Common myeloid progenitor, CD34-positive (primary cell): Measurements from ENCODE around the gene RAB34.

ENCODE experiments used
- CTCF ChIA-PET: fragments of 350-600 bp; sonication (Branson Sonifier 250); formaldehyde crosslinking; loops from one replicate; lab custom pipeline; 2021; ENCODE audit warnings: antibody characterized with exemption; lab: Charles Lee
- POLR2A ChIA-PET: fragments of 350-600 bp; sonication (Branson Sonifier 250); formaldehyde crosslinking; loops from one replicate; lab custom pipeline; 2021; ENCODE audit warnings: antibody characterized with exemption; lab: Charles Lee
- DNase-seq, 3 donors: peaks; one replicate each; pipeline versions ENCODE4 v3.0.0 to v3.0.0-alpha.2; 2013
- H3K27ac ChIP-seq, 2 experiments: 1 replicate in 1 of 2; 2 replicates in 1 of 2; pipeline ENCODE4 v1.7.0; 2013; ENCODE audit warnings: inconsistent platforms in 2 of 2, low read length in 2 of 2, mild to moderate bottlenecking in 2 of 2, low read depth in 1 of 2, moderate library complexity in 1 of 2; ENCODE audit not compliant: severe bottlenecking in 2 of 2, insufficient read depth in 1 of 2, poor library complexity in 1 of 2
- H3K27me3 ChIP-seq, 5 experiments: replicated peaks in 2 of 5; 1 replicate in 3 of 5; 2 replicates in 2 of 5; pipeline versions ENCODE4 v1.6.1 to v1.7.0; 2013; ENCODE audit warnings: low read length in 4 of 5, mild to moderate bottlenecking in 2 of 5, moderate library complexity in 2 of 5, inconsistent platforms in 1 of 5; ENCODE audit not compliant: insufficient read depth in 5 of 5, control insufficient read depth in 4 of 5
- H3K36me3 ChIP-seq, 4 experiments: 1 replicate in 2 of 4; 2 replicates in 2 of 4; pipeline versions ENCODE4 v1.6.1 to v1.7.0; 2013; ENCODE audit warnings: low read length in 3 of 4, control low read depth in 1 of 4, mild to moderate bottlenecking in 1 of 4; ENCODE audit not compliant: control insufficient read depth in 4 of 4, insufficient read depth in 4 of 4
- H3K4me1 ChIP-seq, 4 experiments: 1 replicate in 3 of 4; 2 replicates in 1 of 4; pipeline versions ENCODE4 v1.6.1 to v1.7.1; 2013; ENCODE audit warnings: low read length in 3 of 4, mild to moderate bottlenecking in 3 of 4, control low read depth in 1 of 4, inconsistent platforms in 1 of 4, moderate library complexity in 1 of 4; ENCODE audit not compliant: control insufficient read depth in 4 of 4, insufficient read depth in 4 of 4; ENCODE audit errors: control extremely low read depth in 1 of 4
- H3K4me3 ChIP-seq, 7 experiments: 1 replicate in 4 of 7; 2 replicates in 3 of 7; pipeline versions ENCODE4 v1.5.1 to v1.7.0; 2013; ENCODE audit warnings: mild to moderate bottlenecking in 7 of 7, low read length in 6 of 7, moderate library complexity in 6 of 7, inconsistent platforms in 2 of 7, low read depth in 2 of 7, control low read depth in 1 of 7; ENCODE audit not compliant: insufficient read depth in 4 of 7, control insufficient read depth in 1 of 7; ENCODE audit errors: extremely low read depth in 1 of 7
- H3K9me3 ChIP-seq, 5 experiments: 1 replicate in 4 of 5; 2 replicates in 1 of 5; pipeline versions ENCODE4 v1.6.1 to v1.7.1; 2013; ENCODE audit warnings: low read length in 4 of 5, mild to moderate bottlenecking in 2 of 5, inconsistent platforms in 1 of 5, low read depth in 1 of 5, moderate library complexity in 1 of 5; ENCODE audit not compliant: control insufficient read depth in 4 of 5, insufficient read depth in 2 of 5; ENCODE audit errors: control extremely low read depth in 1 of 5
- WGBS: methylation state at CpG from one replicate; pipeline ENCODE4 v1.1.5; 2013; ENCODE audit not compliant: insufficient coverage; 5-methylcytosine and 5-hydroxymethylcytosine counted together

The RAB34 gene

DNA sequence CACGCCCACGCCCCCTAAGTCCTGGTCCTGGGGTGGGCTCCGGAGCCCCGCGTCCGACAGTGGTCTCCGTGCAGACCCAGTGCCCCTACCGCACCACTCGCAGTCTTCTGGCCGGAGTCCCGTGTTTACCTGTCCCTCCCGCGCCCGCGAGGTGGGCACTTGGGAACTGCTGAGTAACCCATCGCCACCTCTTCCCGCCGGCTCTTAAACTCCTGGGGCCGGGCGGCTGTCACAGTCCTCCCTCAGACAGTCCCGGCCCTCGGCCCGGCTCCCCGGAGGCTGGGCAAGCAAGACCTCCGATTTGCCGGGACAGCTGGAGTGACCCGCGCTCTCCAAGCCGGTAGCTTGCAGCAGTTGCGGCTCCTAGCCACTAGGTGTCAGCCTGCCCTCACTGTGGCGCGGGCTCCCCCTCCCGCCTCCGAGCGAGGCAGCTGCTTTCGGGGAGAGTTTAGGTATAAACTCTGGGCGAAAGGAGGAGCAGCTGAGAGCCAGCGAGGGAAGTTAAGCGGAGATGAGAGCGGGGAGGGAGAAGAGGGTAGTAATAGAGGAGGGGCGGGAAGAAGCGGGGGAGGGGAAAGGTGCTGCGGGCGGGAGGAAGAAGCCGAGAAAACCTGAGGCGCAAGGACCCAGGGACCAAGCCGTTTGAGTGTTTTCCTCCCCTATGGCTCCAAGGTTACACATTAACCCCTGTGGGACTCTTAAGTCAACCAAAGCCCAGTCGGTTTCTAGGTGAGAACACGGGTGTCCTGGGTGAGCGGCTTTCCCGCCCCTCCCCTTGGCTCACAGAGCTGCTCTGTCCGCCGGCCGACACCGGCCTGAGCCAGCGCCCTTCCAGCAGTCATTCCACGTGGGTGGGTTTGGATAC is 9.2 kb upstream of the RAB34 start:
- ChIA-PET POLR2A (interaction anchor here (1.0 to 3.6 kb wide), 5 partner anchors 14 to 37 kb away, joined by 3 to 87 read pairs (median 5); partner anchors contain the start of genes PROCA1 and TRAF4), CTCF (interaction anchor here (0.6 to 17.9 kb wide), 28 partner anchors 8 to 1272 kb away, joined by 3 to 507 read pairs (median 4); partner anchors contain the start of genes DHRS13, FAM222B, PROCA1 and SDF2)
- Histone ChIP-seq H3K4me1 (peaks cover 5 to 56% (median 41%) of the 10 kb centered on the region in 4 experiments), H3K9me3 (no peaks in the 10 kb centered on the region), H3K27me3 (no peaks in the 10 kb centered on the region), H3K27ac (peak overlapping the region in 1 of 2 experiments; percentile 94), H3K36me3 (peaks cover 8 to 32% (median 29%) of the 10 kb centered on the region in 4 experiments), H3K4me3 (peak overlapping the region; percentile 51 to 91 (median 83))
- WGBS: 0% methylated on average over 51 of the region's 57 CpGs
- DNase-seq: peak; percentile 90 to 92 (median 92)

DNA sequence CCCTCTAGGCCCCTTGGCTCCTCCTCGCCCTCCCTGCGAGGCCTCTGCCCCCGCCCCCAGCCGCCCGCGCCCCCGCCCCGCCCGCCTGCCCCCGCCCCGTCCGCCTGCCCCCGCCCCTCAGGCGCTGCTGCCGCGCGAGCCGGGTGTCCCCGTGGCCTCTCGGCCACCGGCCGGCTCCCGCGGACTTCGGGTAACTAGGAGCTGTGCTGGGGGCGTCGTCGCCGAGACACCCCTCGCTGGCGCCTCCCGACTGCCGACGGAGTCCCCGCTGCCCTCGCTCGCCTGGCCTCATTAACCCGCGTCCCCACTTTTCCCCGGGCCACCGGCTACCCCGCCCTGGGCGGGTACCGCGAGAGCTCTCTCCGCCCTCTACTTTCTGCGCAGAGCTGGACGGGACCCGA is 8.6 kb upstream of the RAB34 start, which contains the start of gene TLCD1:
TLCD1 (minus strand) TSS at position 8 of the 401 bp plus-strand sequence. CDS start 136 bp downstream, outside the sequence.
- peaks cover 8 to 63% (median 48%) of the 10 kb centered on the region in 4 experiments for H3K4me1 ChIP-seq
- CTCF ChIA-PET: interaction anchor here (0.6 to 17.9 kb wide), 21 partner anchors 9 to 1271 kb away, joined by 3 to 507 read pairs (median 5); partner anchors contain the start of genes DHRS13, PROCA1 and TRAF4

DNA sequence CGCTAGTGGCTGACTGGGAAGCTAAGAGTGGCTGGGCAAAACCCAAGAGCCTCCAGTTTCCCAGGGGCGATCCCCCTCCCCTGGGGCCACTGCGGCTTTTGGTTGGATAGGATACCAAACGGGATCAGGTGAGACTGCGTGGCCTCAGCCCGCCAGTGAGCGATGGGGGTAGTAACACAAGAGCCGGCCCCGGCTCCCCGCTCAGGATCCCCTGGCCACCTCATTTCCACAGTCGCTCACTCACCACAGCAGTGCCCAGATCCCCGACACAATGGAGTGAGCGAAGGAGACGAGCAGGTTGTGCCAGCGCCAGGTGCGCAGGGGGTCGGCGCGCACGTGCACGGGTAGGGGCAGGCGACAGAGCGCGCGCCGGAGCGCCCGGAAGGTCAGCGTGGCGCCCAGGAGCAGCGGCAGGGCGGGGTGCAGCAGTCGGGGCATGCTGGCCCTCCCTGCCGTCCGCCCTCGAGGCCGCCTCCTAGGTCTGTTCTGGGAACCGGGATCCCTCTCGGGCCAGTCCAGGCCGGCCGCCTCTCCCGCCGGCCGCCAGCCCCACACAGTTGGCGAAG is 8.1 kb upstream of the RAB34 start:
- ChIA-PET CTCF (interaction anchor here (1.0 to 17.9 kb wide), 17 partner anchors 9 to 1271 kb away, joined by 3 to 507 read pairs (median 6); partner anchors contain the start of genes DHRS13, PROCA1 and TRAF4), POLR2A (interaction anchor here (1.1 to 3.6 kb wide), 3 partner anchors 16 to 30 kb away, joined by 5 to 87 read pairs (median 9); partner anchors contain the start of gene TRAF4)
- Histone ChIP-seq H3K27ac (peak overlapping the region in 1 of 2 experiments; percentile 61), H3K9me3 (no peaks in the 10 kb centered on the region), H3K4me1 (peaks cover 9 to 68% (median 53%) of the 10 kb centered on the region in 4 experiments), H3K4me3 (peak overlapping the region; percentile 27 to 91 (median 67)), H3K36me3 (peaks cover 8 to 43% (median 34%) of the 10 kb centered on the region in 4 experiments), H3K27me3 (no peaks in the 10 kb centered on the region)
- DNase-seq: no peak
- 3% methylated on average over 25 of the region's 45 CpGs for WGBS

More for the DNA sequence above, 8.6 kb upstream of the RAB34 start, which contains the start of gene TLCD1:
- Histone ChIP-seq H3K4me3 (peak within 1 kb of the TSS; percentile 51 to 91 (median 83)), H3K9me3 (no peaks in the 10 kb centered on the region), H3K36me3 (peaks cover 8 to 38% (median 34%) of the 10 kb centered on the region in 4 experiments), H3K27ac (peak within 1 kb of the TSS in 1 of 2 experiments; percentile 94), H3K27me3 (no peaks in the 10 kb centered on the region)
- peak; percentile 61 to 80 (median 79) for DNase-seq
- POLR2A ChIA-PET: interaction anchor here (1.0 to 3.6 kb wide), 4 partner anchors 15 to 30 kb away, joined by 3 to 87 read pairs (median 7); partner anchors contain the start of genes PROCA1 and TRAF4
- 0% methylated on average over 37 of the region's 49 CpGs for WGBS

DNA sequence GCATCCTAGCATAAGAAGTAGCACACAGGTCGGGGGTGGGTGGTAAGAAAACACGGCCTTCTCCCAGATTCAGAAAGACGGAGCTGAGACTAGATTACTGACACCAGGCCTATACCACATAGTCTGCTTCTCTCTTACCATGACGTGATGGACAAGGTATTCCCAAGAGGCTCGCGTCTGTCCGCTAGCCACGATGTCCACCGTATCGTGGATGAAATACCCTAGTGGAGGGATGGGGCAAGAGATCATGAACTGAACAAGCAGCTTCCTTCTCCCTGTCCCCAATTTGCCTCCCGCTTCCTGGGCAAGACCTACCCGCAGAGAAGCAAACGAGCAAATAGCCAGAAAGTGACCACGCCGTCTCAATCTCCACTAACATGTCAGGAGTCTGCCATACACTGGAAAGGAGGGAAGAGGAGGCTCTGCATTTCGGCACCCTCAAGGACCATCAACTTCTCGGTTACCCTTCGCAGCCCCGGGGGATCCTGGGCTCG is 7.5 kb upstream of the RAB34 start:
- peak overlapping the region in 1 of 2 experiments; percentile 61 for H3K27ac ChIP-seq
- H3K36me3 ChIP-seq: peaks cover 8 to 49% (median 34%) of the 10 kb centered on the region in 4 experiments
- POLR2A ChIA-PET: interaction anchor here (0.5 to 0.6 kb wide), 2 partner anchors 21 to 1379 kb away, joined by 3 read pairs; no protein-coding TSS in a partner anchor
- peaks cover 9 to 68% (median 57%) of the 10 kb centered on the region in 4 experiments for H3K4me1 ChIP-seq
- DNase-seq: peak in 1 of 3 donors; percentile 28
- no peaks in the 10 kb centered on the region for H3K9me3 ChIP-seq
- H3K4me3 ChIP-seq: peak overlapping the region in 6 of 7 experiments; percentile 50 to 91 (median 67)
- CTCF ChIA-PET: interaction anchor here (1.1 to 17.9 kb wide), 6 partner anchors 14 to 392 kb away, joined by 3 to 507 read pairs (median 14); partner anchors contain the start of genes PROCA1 and TRAF4
- no peaks in the 10 kb centered on the region for H3K27me3 ChIP-seq
- WGBS: 63% methylated on average over 13 of the region's 20 CpGs

DNA sequence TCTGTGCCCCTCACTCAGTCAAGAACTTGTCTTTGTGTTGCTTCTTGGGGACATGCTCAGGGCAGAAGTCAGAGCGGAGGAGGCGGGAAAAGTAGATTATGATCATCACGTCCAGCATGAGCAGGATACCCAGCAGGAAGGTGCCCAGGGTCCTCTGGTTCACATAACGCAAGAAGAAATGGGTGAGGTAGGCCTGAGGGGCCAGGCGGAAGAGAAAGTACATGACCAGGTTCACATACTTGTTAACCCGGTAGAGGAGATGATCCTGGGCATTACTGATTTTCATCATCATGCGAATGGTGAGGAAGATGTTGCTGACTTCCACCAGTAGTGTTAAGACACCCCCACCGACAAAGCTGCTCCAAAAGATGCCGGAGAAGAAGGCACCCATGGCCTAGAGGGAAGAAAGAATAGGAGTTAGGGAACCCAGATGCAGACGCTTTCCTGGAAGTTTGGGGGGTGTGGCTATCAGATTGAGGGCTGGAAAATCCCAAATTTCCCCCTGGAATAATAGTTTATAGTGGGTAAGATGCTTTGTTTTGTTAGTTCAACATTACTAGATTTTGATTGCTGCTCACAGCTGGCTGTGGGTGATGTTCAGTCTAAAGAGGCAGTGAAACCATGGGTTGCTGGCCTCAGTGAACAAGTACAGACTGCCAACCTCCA is 7.0 kb upstream of the RAB34 start:
- Histone ChIP-seq H3K9me3 (no peaks in the 10 kb centered on the region), H3K27ac (no peak overlapping the region), H3K4me1 (peaks cover 9 to 68% (median 58%) of the 10 kb centered on the region in 4 experiments), H3K4me3 (peak overlapping the region in 1 of 7 experiments; percentile 67), H3K36me3 (peaks cover 8 to 50% (median 34%) of the 10 kb centered on the region in 4 experiments), H3K27me3 (no peaks in the 10 kb centered on the region)
- DNase-seq: no peak
- POLR2A ChIA-PET: interaction anchor here (0.5 to 0.6 kb wide), 2 partner anchors 21 to 1380 kb away, joined by 3 read pairs; no protein-coding TSS in a partner anchor
- CTCF ChIA-PET: interaction anchor here (1.1 to 17.9 kb wide), 5 partner anchors 13 to 393 kb away, joined by 3 to 507 read pairs (median 7); partner anchors contain the start of genes PROCA1 and TRAF4
- WGBS: 96% methylated on average over 10 of the region's 10 CpGs
